BLaER1 (cell line): Measurements from ENCODE around the gene VLDLR.

Experiments
- H3K27ac ChIP-seq: shearing (Covaris generic); formaldehyde crosslinking; 2 replicates; pipeline ENCODE4 v1.8.1; 2022
- H3K27me3 ChIP-seq: shearing (Covaris generic); formaldehyde crosslinking; 2 replicates; pipeline ENCODE4 v1.8.1; 2022
- H3K36me3 ChIP-seq: shearing (Covaris generic); formaldehyde crosslinking; 2 replicates; pipeline ENCODE4 v1.8.1; 2022
- H3K4me1 ChIP-seq: shearing (Covaris generic); formaldehyde crosslinking; 2 replicates; pipeline ENCODE4 v1.8.1; 2022
- H3K4me2 ChIP-seq: shearing (Covaris generic); formaldehyde crosslinking; 2 replicates; pipeline ENCODE4 v1.8.1; 2022
- H3K4me3 ChIP-seq: shearing (Covaris generic); formaldehyde crosslinking; 2 replicates; pipeline ENCODE4 v1.8.1; 2022
- H3K9ac ChIP-seq: shearing (Covaris generic); formaldehyde crosslinking; 2 replicates; pipeline ENCODE4 v1.8.1; 2022
- H3K9me3 ChIP-seq: shearing (Covaris generic); formaldehyde crosslinking; 2 replicates; pipeline ENCODE4 v1.8.1; 2022
- H4K20me1 ChIP-seq: shearing (Covaris generic); formaldehyde crosslinking; 2 replicates; pipeline ENCODE4 v1.8.1; 2022
- Cebpa-rat ChIP-seq: shearing (Covaris generic); IDR thresholded peaks from 2 replicates; pipeline ENCODE4 v1.8.1; 2022

Gene VLDLR

DNA sequence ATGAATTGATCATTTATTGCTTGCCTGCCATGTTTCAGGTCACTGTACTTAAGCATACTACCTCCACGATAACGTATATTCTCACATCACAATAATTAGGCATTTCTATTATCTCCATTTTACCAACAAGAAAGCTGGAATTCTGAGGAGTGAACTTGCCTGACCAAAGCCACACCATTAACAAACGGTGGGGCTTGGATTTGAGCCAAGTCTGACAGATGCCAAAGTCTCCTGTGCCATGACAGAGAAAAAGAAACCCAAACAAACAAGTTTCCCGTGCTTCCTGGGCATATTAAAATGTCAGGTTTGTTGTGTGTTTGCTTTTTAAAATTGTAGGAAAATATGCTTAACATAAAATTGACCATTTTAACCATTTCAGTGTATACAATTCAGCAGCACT, 54.9 kb downstream of the VLDLR start:
- Histone ChIP-seq H3K4me2 (no peak overlapping the region), H3K4me1 (no peaks in the 10 kb centered on the region), H3K9ac (no peak overlapping the region), H3K36me3 (no peaks in the 10 kb centered on the region), H3K27ac (no peak overlapping the region), H4K20me1 (no peaks in the 10 kb centered on the region), H3K27me3 (no peaks in the 10 kb centered on the region), H3K4me3 (no peak overlapping the region), H3K9me3 (no peaks in the 10 kb centered on the region)
- TF ChIP-seq Cebpa-rat = no peak

DNA sequence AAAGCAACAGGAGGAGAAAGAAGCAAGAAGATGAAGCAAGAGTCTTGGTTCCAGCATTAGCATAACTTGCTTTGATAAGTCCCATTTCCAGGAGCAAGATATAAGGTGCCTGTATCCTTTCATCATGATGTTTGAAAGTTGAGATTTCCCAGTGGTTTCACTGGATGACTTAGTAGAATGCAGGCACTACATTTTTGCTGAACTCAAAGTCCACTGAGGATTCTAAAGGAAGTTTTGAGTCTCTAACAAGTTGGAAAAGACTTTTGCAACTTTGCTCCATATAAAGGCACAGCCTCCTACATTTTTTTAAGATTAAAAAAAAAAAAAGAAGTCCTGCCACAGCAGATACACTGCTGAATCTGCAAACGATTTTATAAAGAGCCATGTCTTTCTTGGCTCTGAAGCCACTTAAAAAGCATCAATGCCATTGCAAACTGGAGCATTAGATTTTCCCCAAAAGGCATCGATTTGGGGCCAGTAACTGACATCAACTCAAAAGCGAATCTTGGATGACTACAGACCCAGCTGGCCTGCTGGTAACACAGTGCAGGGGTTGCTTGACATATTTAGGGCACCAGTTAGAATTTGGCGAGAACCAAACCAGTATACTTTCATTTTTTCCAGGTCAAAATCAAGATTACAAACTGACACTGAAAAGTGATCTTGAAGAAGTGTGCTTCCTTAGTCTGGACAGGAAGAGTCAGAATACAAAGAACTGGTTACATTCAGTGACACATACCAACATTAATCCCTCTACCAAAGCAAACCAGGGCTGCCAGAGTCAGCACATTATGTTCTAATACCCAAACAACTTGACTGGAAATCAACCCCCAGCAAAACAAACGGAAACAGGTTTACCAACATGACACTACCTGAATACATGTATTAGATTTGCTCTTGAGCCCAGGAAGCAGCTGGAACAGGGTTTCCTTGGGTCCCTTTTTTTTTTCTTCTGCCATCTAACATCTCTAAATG, 56.6 kb downstream of the VLDLR start:
- H3K4me3 ChIP-seq = no peak overlapping the region
- no peaks in the 10 kb centered on the region for H3K36me3 ChIP-seq
- H3K27me3 ChIP-seq = no peaks in the 10 kb centered on the region
- TF ChIP-seq Cebpa-rat = no peak
- H3K9ac ChIP-seq = no peak overlapping the region
- H3K27ac ChIP-seq = no peak overlapping the region
- no peaks in the 10 kb centered on the region for H3K4me1 ChIP-seq
- H4K20me1 ChIP-seq = no peaks in the 10 kb centered on the region
- no peak overlapping the region for H3K4me2 ChIP-seq
- H3K9me3 ChIP-seq = no peaks in the 10 kb centered on the region

DNA sequence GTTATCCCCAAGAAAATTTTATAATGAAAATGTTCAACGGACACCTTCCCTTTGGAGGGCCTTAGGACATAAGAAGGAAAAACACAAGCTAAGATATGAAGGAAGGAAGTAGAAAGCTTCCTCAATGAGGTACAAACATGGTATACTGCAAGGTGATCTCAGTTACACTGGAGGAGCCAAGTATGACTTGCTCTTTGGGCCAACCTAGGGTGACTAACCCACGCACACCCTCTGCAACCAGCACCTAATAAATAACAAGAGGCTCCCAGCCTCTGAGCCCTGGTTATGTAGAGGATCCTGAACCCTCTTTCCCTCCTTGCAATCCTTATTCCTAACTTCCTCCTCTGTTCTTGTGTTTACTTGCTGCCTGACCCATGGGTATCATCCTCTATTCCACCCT, 57.4 kb downstream of the VLDLR start:
- no peak overlapping the region for H3K9ac ChIP-seq
- H3K36me3 ChIP-seq = no peaks in the 10 kb centered on the region
- H3K9me3 ChIP-seq = no peaks in the 10 kb centered on the region
- TF ChIP-seq Cebpa-rat = no peak
- H3K4me3 ChIP-seq = no peak overlapping the region
- H3K27me3 ChIP-seq = no peaks in the 10 kb centered on the region
- no peaks in the 10 kb centered on the region for H4K20me1 ChIP-seq
- H3K4me1 ChIP-seq = no peaks in the 10 kb centered on the region
- no peak overlapping the region for H3K4me2 ChIP-seq
- H3K27ac ChIP-seq = no peak overlapping the region

GRCh38 chr9:2681981-2682380, 60.4 kb downstream of the VLDLR start:
- no peaks in the 10 kb centered on the region for H3K27me3 ChIP-seq
- H3K27ac ChIP-seq = no peak overlapping the region
- no peaks in the 10 kb centered on the region for H4K20me1 ChIP-seq
- no peak overlapping the region for H3K4me3 ChIP-seq
- TF ChIP-seq Cebpa-rat = no peak
- no peak overlapping the region for H3K4me2 ChIP-seq
- H3K9me3 ChIP-seq = no peaks in the 10 kb centered on the region
- H3K4me1 ChIP-seq = no peaks in the 10 kb centered on the region
- no peaks in the 10 kb centered on the region for H3K36me3 ChIP-seq
- no peak overlapping the region for H3K9ac ChIP-seq

DNA sequence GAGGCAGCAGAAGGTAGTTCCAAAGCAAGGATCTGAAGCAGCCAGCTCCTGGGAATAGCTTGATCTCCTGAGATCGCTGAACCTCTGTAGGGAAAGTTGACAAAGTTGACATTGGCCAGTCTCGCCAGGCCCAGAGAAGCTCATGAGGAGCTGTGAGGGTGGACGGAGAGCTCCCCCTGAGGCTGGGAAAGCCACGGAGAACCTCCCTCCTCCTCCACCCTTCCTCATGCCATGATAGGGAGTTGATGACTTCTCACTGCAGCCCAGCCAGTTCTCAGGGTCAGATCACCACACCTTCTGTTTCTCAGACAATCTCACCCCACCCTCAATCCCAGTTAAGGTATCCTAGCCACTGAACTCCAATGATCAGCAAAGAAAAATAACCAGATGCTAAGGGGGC, 65.3 kb downstream of the VLDLR start:
- Histone ChIP-seq H3K9ac (no peak overlapping the region), H3K27me3 (no peaks in the 10 kb centered on the region), H3K4me2 (no peak overlapping the region), H3K9me3 (no peaks in the 10 kb centered on the region), H4K20me1 (no peaks in the 10 kb centered on the region), H3K27ac (no peak overlapping the region), H3K4me1 (no peaks in the 10 kb centered on the region), H3K36me3 (no peaks in the 10 kb centered on the region), H3K4me3 (no peak overlapping the region)
- TF ChIP-seq Cebpa-rat = no peak

DNA sequence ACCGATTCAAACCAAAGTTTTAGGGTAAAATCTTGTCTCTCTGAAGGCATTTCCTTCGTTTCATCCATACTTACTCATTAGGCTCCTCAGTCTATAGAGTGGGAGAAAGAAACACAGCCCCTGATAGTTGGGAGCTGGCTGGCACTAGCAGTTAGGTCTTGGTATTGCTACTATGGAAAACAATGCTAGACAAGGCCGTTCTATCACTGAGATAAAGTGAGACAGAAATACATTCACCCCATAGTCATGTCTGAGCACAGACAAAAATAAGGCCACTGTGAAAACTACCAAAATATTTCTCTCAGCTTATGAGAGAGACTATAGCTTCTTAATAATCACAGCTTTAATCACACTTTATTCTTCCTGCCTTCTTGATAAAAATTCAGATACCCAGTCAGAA, 67.0 kb downstream of the VLDLR start:
- no peak overlapping the region for H3K4me3 ChIP-seq

GRCh38 chr9:2691212-2691611, 69.6 kb downstream of the VLDLR start:
- Histone ChIP-seq H3K9me3 (no peaks in the 10 kb centered on the region), H3K36me3 (no peaks in the 10 kb centered on the region), H3K27me3 (no peaks in the 10 kb centered on the region), H3K27ac (no peak overlapping the region), H3K4me2 (no peak overlapping the region), H3K4me1 (no peaks in the 10 kb centered on the region), H4K20me1 (no peaks in the 10 kb centered on the region), H3K9ac (no peak overlapping the region), H3K4me3 (no peak overlapping the region)
- TF ChIP-seq Cebpa-rat = no peak

More for the DNA sequence above, 67.0 kb downstream of the VLDLR start:
- no peak overlapping the region for H3K27ac ChIP-seq
- H3K9ac ChIP-seq = no peak overlapping the region
- no peaks in the 10 kb centered on the region for H3K27me3 ChIP-seq
- H3K4me1 ChIP-seq = no peaks in the 10 kb centered on the region
- no peak for TF ChIP-seq Cebpa-rat
- no peak overlapping the region for H3K4me2 ChIP-seq
- H4K20me1 ChIP-seq = no peaks in the 10 kb centered on the region
- no peaks in the 10 kb centered on the region for H3K9me3 ChIP-seq
- no peaks in the 10 kb centered on the region for H3K36me3 ChIP-seq

DNA sequence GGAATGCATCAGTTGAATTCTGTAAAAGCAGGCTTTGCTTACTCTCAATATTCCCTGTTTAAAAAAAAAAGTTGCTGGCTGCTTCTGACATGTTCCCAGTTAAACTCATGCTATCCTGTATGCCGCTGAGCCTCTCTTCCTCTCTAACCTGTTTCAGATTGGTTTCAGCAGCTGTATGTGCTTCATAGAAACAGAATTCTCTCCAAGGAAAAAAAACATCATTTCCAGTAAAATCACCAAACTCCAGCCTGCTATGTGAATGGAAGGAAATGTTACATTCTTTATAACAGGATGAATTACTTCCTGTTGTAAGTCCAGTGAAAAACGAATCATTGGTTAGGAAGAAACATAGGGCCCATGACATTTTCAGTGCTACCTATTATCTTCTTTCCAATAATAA, 70.0 kb downstream of the VLDLR start:
- H4K20me1 ChIP-seq = no peaks in the 10 kb centered on the region

DNA sequence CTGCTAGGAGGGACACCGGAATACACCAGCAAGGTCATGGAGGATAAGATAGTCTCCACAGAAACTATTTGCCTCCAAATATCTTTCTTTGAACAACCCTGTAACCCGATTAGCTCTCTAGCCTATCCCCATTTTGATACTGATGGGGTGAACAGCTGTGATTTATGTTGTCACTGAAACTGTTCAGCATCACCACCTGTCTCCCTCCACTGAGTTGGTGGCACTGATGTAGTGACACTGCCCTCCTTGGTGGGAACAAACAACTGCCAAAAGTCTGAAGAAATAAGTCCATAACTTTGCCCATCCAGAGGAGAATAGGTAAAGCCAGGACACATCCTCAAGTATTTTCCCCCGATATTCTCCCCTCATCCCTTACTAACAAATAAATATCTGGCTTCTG, 71.5 kb downstream of the VLDLR start:
- Histone ChIP-seq H3K36me3 (no peaks in the 10 kb centered on the region), H4K20me1 (no peaks in the 10 kb centered on the region), H3K4me1 (no peaks in the 10 kb centered on the region)

More for the DNA sequence above, 70.0 kb downstream of the VLDLR start:
- no peaks in the 10 kb centered on the region for H3K36me3 ChIP-seq
- no peak overlapping the region for H3K4me2 ChIP-seq
- H3K4me3 ChIP-seq = no peak overlapping the region
- H3K4me1 ChIP-seq = no peaks in the 10 kb centered on the region
- H3K27ac ChIP-seq = no peak overlapping the region
- H3K9me3 ChIP-seq = no peaks in the 10 kb centered on the region
- no peak overlapping the region for H3K9ac ChIP-seq
- no peak for TF ChIP-seq Cebpa-rat
- H3K27me3 ChIP-seq = no peaks in the 10 kb centered on the region

DNA sequence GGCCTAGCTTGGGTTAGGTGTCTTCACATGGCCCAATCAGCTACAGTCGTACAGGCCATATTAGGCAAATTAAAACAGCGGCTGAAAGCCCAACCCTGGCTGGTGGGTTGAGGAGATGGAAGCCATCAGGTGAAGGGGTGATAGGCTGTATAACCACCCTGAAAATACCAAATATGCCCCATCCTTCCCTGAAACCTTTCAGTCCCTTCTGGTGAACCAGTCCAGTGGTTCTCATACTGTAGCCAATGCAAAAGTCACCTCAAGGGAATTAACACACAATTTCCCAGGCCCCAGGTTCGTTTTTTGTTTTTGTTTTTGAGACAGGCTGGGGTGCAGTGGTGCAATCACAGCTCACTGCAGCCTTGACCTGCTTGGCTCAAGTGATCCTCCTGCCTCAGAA, 75.9 kb downstream of the VLDLR start:
- Histone ChIP-seq H3K9ac (no peak overlapping the region), H3K27me3 (no peaks in the 10 kb centered on the region)

More for the DNA sequence above, 71.5 kb downstream of the VLDLR start:
- Histone ChIP-seq H3K9me3 (no peaks in the 10 kb centered on the region), H3K27me3 (no peaks in the 10 kb centered on the region), H3K27ac (no peak overlapping the region), H3K4me2 (no peak overlapping the region), H3K4me3 (no peak overlapping the region), H3K9ac (no peak overlapping the region)
- TF ChIP-seq Cebpa-rat = no peak

More for the DNA sequence above, 75.9 kb downstream of the VLDLR start:
- Histone ChIP-seq H3K27ac (no peak overlapping the region), H3K36me3 (no peaks in the 10 kb centered on the region), H3K4me3 (no peak overlapping the region), H3K4me1 (no peaks in the 10 kb centered on the region), H3K9me3 (no peaks in the 10 kb centered on the region), H3K4me2 (no peak overlapping the region), H4K20me1 (no peaks in the 10 kb centered on the region)
- TF ChIP-seq Cebpa-rat = no peak
